ENCODE data around the gene LRRC73.

LRRC73 gene

GRCh38 chr6:43508481-43509141 is 1.5 kb downstream of the LRRC73 start:
- no peaks in the 10 kb centered on the region for H3K9me3 ChIP-seq (ENCODE audit: control insufficient read depth, insufficient read depth, low read depth, low read length)
- TF ChIP-seq FEZF1 (tag by site-specific recombination; IDR thresholded peaks at IDR 0.05) (no peak), KLF9 (tag by site-specific recombination; IDR thresholded peaks at IDR 0.05; ENCODE audit: low read depth) (peak; percentile 71), PRDM10 (tag by site-specific recombination; IDR thresholded peaks at IDR 0.05) (peak; percentile 45), ZNF302 (tag by site-specific recombination; IDR thresholded peaks at IDR 0.05; ENCODE audit: low read depth) (no peak), ZNF639 (tag by site-specific recombination; IDR thresholded peaks at IDR 0.05) (no peak), PRDM1 (tag by site-specific recombination; IDR thresholded peaks at IDR 0.05) (peak; percentile 62), ZNF747 (tag by site-specific recombination; IDR thresholded peaks at IDR 0.05) (no peak), CTCF (tag by site-specific recombination; IDR thresholded peaks at IDR 0.05) (0 out of 2 replicates have a peak, but pooled peaks have one; percentile 13)
- H3K36me3 ChIP-seq (ENCODE audit: control insufficient read depth in 2 of 2, insufficient read depth in 1 of 2, low read length in 2 of 2) = peaks cover 6 to 53% of the 10 kb centered on the region in 2 experiments
- ChIA-PET CTCF (interaction anchor here (0.6 to 8.5 kb wide), 18 partner anchors 8 to 512 kb away, joined by 3 to 142 read pairs (median 4); partner anchors contain the start of genes ABCC10, DLK2, DNPH1 and ZNF318), POLR2A (interaction anchor here (1.0 to 3.3 kb wide), 5 partner anchors 8 to 71 kb away, joined by 3 to 14 read pairs (median 4); partner anchors contain the start of genes POLR1C, TJAP1 and YIPF3)
- H3K27ac ChIP-seq (ENCODE audit: extremely low read depth, low read depth, low read length) = no peak overlapping the region
- no peaks in the 10 kb centered on the region for H3K4me1 ChIP-seq (ENCODE audit: control insufficient read depth, insufficient read depth, low read length)
- H3K4me3 ChIP-seq (ENCODE audit: low read depth, low read length) = no peak overlapping the region

GRCh38 chr6:43506667-43507471 is 3.3 kb downstream of the LRRC73 start:
- ChIA-PET POLR2A (interaction anchor here (0.6 to 3.3 kb wide), 12 partner anchors 10 to 325 kb away, joined by 3 to 14 read pairs (median 3); partner anchors contain the start of genes ABCC10, CUL9, DLK2 and POLR1C), CTCF (interaction anchor here (0.6 to 8.5 kb wide), 54 partner anchors 9 to 766 kb away, joined by 3 to 142 read pairs (median 5); partner anchors contain the start of genes ABCC10, DLK2, DNPH1 and POLH)
- Histone ChIP-seq H3K4me1 (ENCODE audit: control insufficient read depth, insufficient read depth, low read length) (no peaks in the 10 kb centered on the region), H3K36me3 (ENCODE audit: control insufficient read depth in 2 of 2, insufficient read depth in 1 of 2, low read length in 2 of 2) (peaks cover 3 to 53% of the 10 kb centered on the region in 2 experiments; a peak in 2 of 3 replicates), H3K27ac (ENCODE audit: extremely low read depth, low read depth, low read length) (no peak overlapping the region), H3K4me3 (ENCODE audit: low read depth, low read length) (no peak overlapping the region), H3K9me3 (ENCODE audit: control insufficient read depth, insufficient read depth, low read depth, low read length) (no peaks in the 10 kb centered on the region)
- TF ChIP-seq ZFP69B (tag by site-specific recombination; IDR thresholded peaks at IDR 0.05) (0 out of 2 replicates have a peak, but pooled peaks have one; percentile 12), ZBTB26 (tag by site-specific recombination; optimal IDR thresholded peaks at IDR 0.05) (peak; percentile 17), ATF2 (tag by site-specific recombination; IDR thresholded peaks at IDR 0.05; ENCODE audit: low read depth) (no peak), ZNF600 (tag by site-specific recombination; IDR thresholded peaks at IDR 0.05) (peak; percentile 76), ZBTB8A (tag by site-specific recombination; IDR thresholded peaks at IDR 0.05) (0 out of 2 replicates have a peak, but pooled peaks have one; percentile 30), ZNF423 (tag by site-specific recombination; IDR thresholded peaks at IDR 0.05) (no peak), SP7 (tag by site-specific recombination; IDR thresholded peaks at IDR 0.05) (peak; percentile 50), REST (tag by site-specific recombination; IDR thresholded peaks at IDR 0.05) (no peak), ZNF174 (tag by site-specific recombination; IDR thresholded peaks at IDR 0.05) (no peak), ZNF10 (tag by site-specific recombination; IDR thresholded peaks at IDR 0.05) (peak; percentile 68; the same call in 1 of the 2 replicates)

Measured in HEK293 (cell line).